Measurements from ENCODE around the gene NDUFS7. TPM values are rescaled to one million over a fixed set of nuclear protein-coding genes. Genes with fewer than 3 reads are reported as not detected.

The NDUFS7 gene
- total RNA-seq, 1 donor from 2014 or later, result 71.7 TPM

GRCh38 chr19:1432507-1432887, 48.8 kb downstream of the NDUFS7 start:
- H3K4me3 Mint-ChIP-seq (ENCODE audit: unreplicated experiment), result no peak overlapping the region
- no peaks in the 10 kb centered on the region for H3K4me1 Mint-ChIP-seq (ENCODE audit: unreplicated experiment)
- H3K27me3 Mint-ChIP-seq (ENCODE audit: unreplicated experiment), result no peaks in the 10 kb centered on the region
- no peak overlapping the region for H3K27ac Mint-ChIP-seq (ENCODE audit: unreplicated experiment)
- H3K9me3 Mint-ChIP-seq (ENCODE audit: unreplicated experiment), result no peaks in the 10 kb centered on the region
- H3K36me3 Mint-ChIP-seq (ENCODE audit: unreplicated experiment), result peaks cover 6% of the 10 kb centered on the region
- no peak for DNase-seq (ENCODE audit: extremely low spot score, unreplicated experiment)
- no peak for TF ChIP-seq CTCF (IDR thresholded peaks at IDR 0.05)

DNA sequence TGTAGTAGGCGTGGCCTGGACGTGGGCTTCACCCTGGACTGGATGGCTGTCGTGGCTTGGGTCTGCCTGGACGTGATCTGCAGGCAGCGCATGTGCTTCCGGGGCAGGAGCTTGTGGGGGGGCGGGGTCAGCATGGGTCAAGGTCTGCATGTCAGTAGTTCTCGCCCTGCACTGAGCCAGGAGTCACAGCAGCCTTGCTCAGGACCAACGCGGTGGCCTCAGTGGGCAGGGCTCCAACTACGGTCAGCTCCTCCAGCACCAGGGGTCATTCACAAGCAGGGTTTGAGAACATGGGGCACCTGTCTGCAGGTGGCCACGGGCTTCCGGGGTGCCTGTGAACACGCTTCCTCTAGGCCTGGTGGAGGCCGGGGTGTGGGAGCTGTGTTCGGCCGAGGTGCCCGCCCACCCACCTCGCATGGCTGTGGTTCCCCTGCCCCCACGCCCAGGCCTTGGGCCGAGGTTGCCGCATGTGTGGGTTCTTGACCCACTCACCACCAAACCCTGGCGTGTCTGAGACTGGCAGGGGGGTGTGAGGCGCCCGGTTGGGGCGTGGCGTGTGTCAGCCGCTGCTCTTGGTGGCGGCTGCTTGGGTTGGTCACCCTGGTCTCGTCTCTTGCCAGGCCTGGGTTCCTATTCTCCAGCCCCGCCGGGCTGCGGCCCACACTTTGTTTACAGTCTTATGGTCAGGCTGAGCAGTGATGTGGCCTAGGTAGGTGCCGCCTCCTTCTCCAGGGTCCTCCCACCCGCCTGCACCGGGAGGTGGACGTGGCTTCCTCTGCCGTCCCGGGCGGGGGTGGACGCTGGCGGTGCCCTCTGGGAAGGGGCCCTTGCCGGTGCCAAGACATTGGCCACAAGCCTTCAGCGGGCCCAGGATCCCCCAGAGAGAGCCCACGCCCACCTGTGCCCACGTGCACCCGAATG, 49.7 kb downstream of the NDUFS7 start:
- no peaks in the 10 kb centered on the region for H3K27me3 Mint-ChIP-seq (ENCODE audit: unreplicated experiment)
- H3K9me3 Mint-ChIP-seq (ENCODE audit: unreplicated experiment), result no peaks in the 10 kb centered on the region
- H3K4me3 Mint-ChIP-seq (ENCODE audit: unreplicated experiment), result no peak overlapping the region
- TF ChIP-seq CTCF (IDR thresholded peaks at IDR 0.05), result no peak
- no peak overlapping the region for H3K27ac Mint-ChIP-seq (ENCODE audit: unreplicated experiment)
- peaks cover 6% of the 10 kb centered on the region for H3K36me3 Mint-ChIP-seq (ENCODE audit: unreplicated experiment)
- H3K4me1 Mint-ChIP-seq (ENCODE audit: unreplicated experiment), result peaks cover 8% of the 10 kb centered on the region
- no peak for DNase-seq (ENCODE audit: extremely low spot score, unreplicated experiment)

- H3K4me3 Mint-ChIP-seq (ENCODE audit: unreplicated experiment), result no peak overlapping the region
- no peak for TF ChIP-seq CTCF (IDR thresholded peaks at IDR 0.05)
- DNase-seq (ENCODE audit: extremely low spot score, unreplicated experiment), result no peak
- peaks cover 6% of the 10 kb centered on the region for H3K36me3 Mint-ChIP-seq (ENCODE audit: unreplicated experiment)
- H3K4me1 Mint-ChIP-seq (ENCODE audit: unreplicated experiment), result peaks cover 10% of the 10 kb centered on the region
- no peaks in the 10 kb centered on the region for H3K9me3 Mint-ChIP-seq (ENCODE audit: unreplicated experiment)
- no peaks in the 10 kb centered on the region for H3K27me3 Mint-ChIP-seq (ENCODE audit: unreplicated experiment)
- no peak overlapping the region for H3K27ac Mint-ChIP-seq (ENCODE audit: unreplicated experiment)
Measured at GRCh38 chr19:1434040-1434366, 50.3 kb downstream of the NDUFS7 start.

- peaks cover 6% of the 10 kb centered on the region for H3K36me3 Mint-ChIP-seq (ENCODE audit: unreplicated experiment)
- H3K4me3 Mint-ChIP-seq (ENCODE audit: unreplicated experiment), result no peak overlapping the region
- no peak for TF ChIP-seq CTCF (IDR thresholded peaks at IDR 0.05)
- H3K27ac Mint-ChIP-seq (ENCODE audit: unreplicated experiment), result no peak overlapping the region
- DNase-seq (ENCODE audit: extremely low spot score, unreplicated experiment), result no peak
- peaks cover 14% of the 10 kb centered on the region for H3K4me1 Mint-ChIP-seq (ENCODE audit: unreplicated experiment)
- no peaks in the 10 kb centered on the region for H3K9me3 Mint-ChIP-seq (ENCODE audit: unreplicated experiment)
- no peaks in the 10 kb centered on the region for H3K27me3 Mint-ChIP-seq (ENCODE audit: unreplicated experiment)
Measured at GRCh38 chr19:1434577-1435060, 50.9 kb downstream of the NDUFS7 start.

- H3K4me1 Mint-ChIP-seq (ENCODE audit: unreplicated experiment), result peaks cover 20% of the 10 kb centered on the region
- H3K27me3 Mint-ChIP-seq (ENCODE audit: unreplicated experiment), result no peaks in the 10 kb centered on the region
- H3K4me3 Mint-ChIP-seq (ENCODE audit: unreplicated experiment), result no peak overlapping the region
- no peaks in the 10 kb centered on the region for H3K9me3 Mint-ChIP-seq (ENCODE audit: unreplicated experiment)
- no peak for TF ChIP-seq CTCF (IDR thresholded peaks at IDR 0.05)
- H3K27ac Mint-ChIP-seq (ENCODE audit: unreplicated experiment), result no peak overlapping the region
- H3K36me3 Mint-ChIP-seq (ENCODE audit: unreplicated experiment), result peaks cover 10% of the 10 kb centered on the region
- no peak for DNase-seq (ENCODE audit: extremely low spot score, unreplicated experiment)
Measured at GRCh38 chr19:1435378-1435989, 51.8 kb downstream of the NDUFS7 start.

All from osteocyte (in vitro differentiated cells).